Kidney epithelial cell (primary cell): ENCODE results near the gene MAPKAPK3. TPM values are rescaled to one million over a fixed set of nuclear protein-coding genes. Genes with fewer than 3 reads are reported as not detected.

Experiments
- DNase-seq: peaks from one replicate; pipeline ENCODE4 v3.0.0-alpha.2; 2010; ENCODE audit warnings: low read depth
- H3K27me3 ChIP-seq: 2 replicates; pipeline ENCODE4 v1.6.0; 2011; ENCODE audit warnings: low read length; ENCODE audit not compliant: control insufficient read depth, insufficient read depth
- H3K36me3 ChIP-seq: 2 replicates; pipeline ENCODE4 v1.5.1; 2011; ENCODE audit warnings: low read length; ENCODE audit not compliant: control insufficient read depth, insufficient read depth
- H3K4me3 ChIP-seq: 2 replicates; pipeline ENCODE4 v1.5.1; 2011; ENCODE audit warnings: low read depth, mild to moderate bottlenecking, control low read depth, low read length
- CTCF ChIP-seq: IDR thresholded peaks from 2 replicates; pipeline ENCODE4 v1.5.1; 2011; ENCODE audit warnings: mild to moderate bottlenecking, moderate library complexity, low read length, control low read depth, inconsistent platforms; ENCODE audit not compliant: insufficient read depth, poor library complexity, severe bottlenecking
- total RNA-seq: library from RNA; depleted of rRNA; stranded (reverse); fragments of >200 nt; gene quantifications from 2 replicates; pipeline ENCODE4 v1.2.3, GENCODE V29; 2015

The MAPKAPK3 gene
- total RNA-seq, 1 donor from 2014 or later = 61.1 TPM

- no peak for DNase-seq
- no peak overlapping the region for H3K4me3 ChIP-seq
- no peaks in the 10 kb centered on the region for H3K27me3 ChIP-seq
- TF ChIP-seq CTCF = no peak
- no peaks in the 10 kb centered on the region for H3K36me3 ChIP-seq
These were observed 22.1 kb downstream of the MAPKAPK3 start for GRCh38 chr3:50639055-50639494.

- no peak for TF ChIP-seq CTCF
- no peak overlapping the region for H3K4me3 ChIP-seq
- H3K36me3 ChIP-seq = no peaks in the 10 kb centered on the region
- no peak for DNase-seq
- no peaks in the 10 kb centered on the region for H3K27me3 ChIP-seq
These were observed 25.4 kb downstream of the MAPKAPK3 start for GRCh38 chr3:50642382-50642781.

- Histone ChIP-seq H3K36me3 (no peaks in the 10 kb centered on the region), H3K27me3 (no peaks in the 10 kb centered on the region), H3K4me3 (no peak overlapping the region)
- no peak for TF ChIP-seq CTCF
- DNase-seq = no peak
These were observed 27.6 kb downstream of the MAPKAPK3 start for GRCh38 chr3:50644561-50644960.

GRCh38 chr3:50645378-50645777, 28.4 kb downstream of the MAPKAPK3 start:
- Histone ChIP-seq H3K4me3 (no peak overlapping the region), H3K36me3 (no peaks in the 10 kb centered on the region), H3K27me3 (no peaks in the 10 kb centered on the region)
- TF ChIP-seq CTCF = no peak
- DNase-seq = no peak

GRCh38 chr3:50648313-50648712, 31.4 kb downstream of the MAPKAPK3 start:
- TF ChIP-seq CTCF = no peak
- H3K27me3 ChIP-seq = no peaks in the 10 kb centered on the region
- H3K36me3 ChIP-seq = no peaks in the 10 kb centered on the region
- DNase-seq = no peak
- H3K4me3 ChIP-seq = no peak overlapping the region

GRCh38 chr3:50648944-50649343, 32.0 kb downstream of the MAPKAPK3 start:
- no peaks in the 10 kb centered on the region for H3K27me3 ChIP-seq
- DNase-seq = no peak
- H3K36me3 ChIP-seq = no peaks in the 10 kb centered on the region
- TF ChIP-seq CTCF = no peak
- no peak overlapping the region for H3K4me3 ChIP-seq
